Natural killer cell (primary cell): ENCODE measurements around the gene CCDC182. TPM values are rescaled to one million over a fixed set of nuclear protein-coding genes. Genes with fewer than 3 reads are reported as not detected.

Source experiments
- ATAC-seq, 3 donors: fragments of 150-1000 bp in 2 of 3; fragments of 200-7000 bp in 1 of 3; cut with Tn5 transposase; 1 replicate in 1 of 3; 2 replicates in 2 of 3; pipeline ENCODE4 v1.10.0; 2021; ENCODE audit warnings: mild to moderate bottlenecking in 2 of 3, moderate library complexity in 2 of 3
- DNase-seq, 2 donors: peaks; one replicate each; pipeline versions ENCODE4 v3.0.0 to v3.0.0-alpha.2; 2013 to 2021; ENCODE audit warnings: mixed read lengths in 1 of 2
- H3K27ac ChIP-seq: one replicate; pipeline ENCODE4 v1.5.1; 2013; ENCODE audit warnings: mild to moderate bottlenecking, low read length
- H3K27me3 ChIP-seq: one replicate; pipeline ENCODE4 v1.6.1; 2013; ENCODE audit warnings: low read length; ENCODE audit not compliant: control insufficient read depth, insufficient read depth
- H3K36me3 ChIP-seq: one replicate; pipeline ENCODE4 v1.6.1; 2013; ENCODE audit warnings: low read length; ENCODE audit not compliant: control insufficient read depth, insufficient read depth
- H3K4me1 ChIP-seq: one replicate; pipeline ENCODE4 v1.6.1; 2013; ENCODE audit warnings: low read length; ENCODE audit not compliant: control insufficient read depth, insufficient read depth
- H3K4me3 ChIP-seq: one replicate; pipeline ENCODE4 v1.5.1; 2013; ENCODE audit warnings: low read length
- H3K9me3 ChIP-seq: one replicate; pipeline ENCODE4 v1.6.1; 2013; ENCODE audit warnings: low read length; ENCODE audit not compliant: control insufficient read depth, insufficient read depth
- H3K27ac Mint-ChIP-seq, 2 donors: one replicate each; pipeline ENCODE4 v1.8.0; 2022; ENCODE audit warnings: mild to moderate bottlenecking in 2 of 2, mixed read lengths in 2 of 2, moderate library complexity in 1 of 2
- H3K27me3 Mint-ChIP-seq, 2 donors: one replicate each; pipeline ENCODE4 v1.8.0; 2022; ENCODE audit warnings: low read depth in 2 of 2, mixed read lengths in 2 of 2
- H3K36me3 Mint-ChIP-seq: one replicate; pipeline ENCODE4 v1.8.0; 2022; ENCODE audit warnings: mixed read lengths
- H3K4me1 Mint-ChIP-seq, 2 donors: one replicate each; pipeline ENCODE4 v1.8.0; 2022; ENCODE audit warnings: mixed read lengths in 2 of 2
- H3K4me3 Mint-ChIP-seq: one replicate; pipeline ENCODE4 v1.8.0; 2022; ENCODE audit warnings: mild to moderate bottlenecking, moderate library complexity, mixed read lengths
- H3K9me3 Mint-ChIP-seq, 2 donors: one replicate each; pipeline ENCODE4 v1.8.0; 2022; ENCODE audit warnings: mixed read lengths in 2 of 2
- CTCF ChIP-seq: fragments of 200-600 bp; IDR thresholded peaks from one replicate; pipeline ENCODE4 v1.8.0; 2022; ENCODE audit warnings: antibody characterized with exemption
- WGBS: methylation state at CpG from one replicate; pipeline ENCODE4 v1.1.7; 2013; ENCODE audit warnings: missing lambda C conversion rate; ENCODE audit not compliant: insufficient coverage; 5-methylcytosine and 5-hydroxymethylcytosine counted together
- intact Hi-C: fragments of 100-400 bp; cut with micrococcal nuclease; formaldehyde crosslinking; loops from one replicate; pipeline ENCODE4 v1.14.2; 2022
- total RNA-seq, 4 donors: library from RNA; stranded (reverse); fragments of 120-200 nt in 1 of 4; gene quantifications; one replicate each; pipeline versions ENCODE4 v1.2.3 to v1.2.4, GENCODE V29; 2013 to 2022

The CCDC182 gene
- total RNA-seq, 3 donors from 2014 or later (not counting 1 experiment from before 2014, with no cell fraction given): not detected

GRCh38 chr17:57782062-57782490 is 37.0 kb upstream of the CCDC182 start:
- Mint-ChIP-seq H3K27me3 (peaks cover 0 to 7% of the 10 kb centered on the region in 2 donors), H3K4me3 (no peak overlapping the region), H3K9me3 (no peaks in the 10 kb centered on the region), H3K4me1 (no peaks in the 10 kb centered on the region), H3K36me3 (no peaks in the 10 kb centered on the region), H3K27ac (no peak overlapping the region)
- no peak for ATAC-seq
- H3K4me1 ChIP-seq: peaks cover 10% of the 10 kb centered on the region
- no peak overlapping the region for H3K27ac ChIP-seq
- TF ChIP-seq CTCF: no peak
- H3K4me3 ChIP-seq: no peak overlapping the region
- intact Hi-C loops: loop anchor here (10.0 kb wide), 1 partner anchor 647 kb away; no protein-coding TSS in a partner anchor
- 15% methylated on average over 6 of the region's 6 CpGs for WGBS
- H3K9me3 ChIP-seq: no peaks in the 10 kb centered on the region
- no peaks in the 10 kb centered on the region for H3K36me3 ChIP-seq
- no peak for DNase-seq
- peaks cover 8% of the 10 kb centered on the region for H3K27me3 ChIP-seq

GRCh38 chr17:57781386-57782061 is 36.4 kb upstream of the CCDC182 start:
- Mint-ChIP-seq H3K4me3 (no peak overlapping the region), H3K27me3 (peaks cover 0 to 4% of the 10 kb centered on the region in 2 donors), H3K4me1 (no peaks in the 10 kb centered on the region), H3K9me3 (no peaks in the 10 kb centered on the region), H3K36me3 (no peaks in the 10 kb centered on the region), H3K27ac (no peak overlapping the region)
- H3K27ac ChIP-seq: no peak overlapping the region
- H3K27me3 ChIP-seq: peaks cover 8% of the 10 kb centered on the region
- H3K4me1 ChIP-seq: peaks cover 10% of the 10 kb centered on the region
- no peaks in the 10 kb centered on the region for H3K9me3 ChIP-seq
- DNase-seq: no peak
- WGBS: 64% methylated on average over 11 of the region's 11 CpGs
- ATAC-seq: no peak
- no peak for TF ChIP-seq CTCF
- no peaks in the 10 kb centered on the region for H3K36me3 ChIP-seq
- H3K4me3 ChIP-seq: no peak overlapping the region
- intact Hi-C loops: loop anchor here (10.0 kb wide), 1 partner anchor 647 kb away; no protein-coding TSS in a partner anchor

GRCh38 chr17:57779706-57780105 is 34.6 kb upstream of the CCDC182 start:
- Mint-ChIP-seq H3K27ac (no peak overlapping the region), H3K36me3 (no peaks in the 10 kb centered on the region), H3K4me3 (no peak overlapping the region), H3K9me3 (no peaks in the 10 kb centered on the region), H3K27me3 (peaks cover 9 to 14% of the 10 kb centered on the region in 2 donors), H3K4me1 (no peaks in the 10 kb centered on the region)
- TF ChIP-seq CTCF: no peak
- Histone ChIP-seq H3K36me3 (no peaks in the 10 kb centered on the region), H3K27ac (no peak overlapping the region), H3K9me3 (no peaks in the 10 kb centered on the region), H3K27me3 (peaks cover 8% of the 10 kb centered on the region), H3K4me3 (no peak overlapping the region), H3K4me1 (peaks cover 10% of the 10 kb centered on the region)
- ATAC-seq: no peak
- WGBS: 76% methylated on average over 2 of the region's 2 CpGs
- no peak for DNase-seq
- intact Hi-C loops: loop anchor here (10.0 kb wide), 1 partner anchor 645 kb away; no protein-coding TSS in a partner anchor

- no peaks in the 10 kb centered on the region for H3K9me3 ChIP-seq
- Mint-ChIP-seq H3K27ac (no peak overlapping the region), H3K36me3 (no peaks in the 10 kb centered on the region), H3K27me3 (peaks cover 12 to 26% of the 10 kb centered on the region in 2 donors), H3K4me3 (no peak overlapping the region), H3K9me3 (no peaks in the 10 kb centered on the region), H3K4me1 (no peaks in the 10 kb centered on the region)
- H3K4me1 ChIP-seq: peaks cover 8% of the 10 kb centered on the region
- intact Hi-C loops: no loop called here
- TF ChIP-seq CTCF: no peak
- DNase-seq (no peak), ATAC-seq (no peak)
- WGBS: 92% methylated on average over 6 of the region's 6 CpGs
- H3K27ac ChIP-seq: no peak overlapping the region
- H3K27me3 ChIP-seq: peaks cover 8% of the 10 kb centered on the region
- H3K4me3 ChIP-seq: no peak overlapping the region
- H3K36me3 ChIP-seq: no peaks in the 10 kb centered on the region
Measured at GRCh38 chr17:57778306-57778705, 33.2 kb upstream of the CCDC182 start.
